ENCODE data around the gene PPP3R1. TPM values are rescaled to one million over a fixed set of nuclear protein-coding genes. Genes with fewer than 3 reads are reported as not detected.

PPP3R1 gene
- total RNA-seq, 1 donor from 2014 or later = 72.3 TPM

- no peak overlapping the region for H3K4me3 Mint-ChIP-seq (ENCODE audit: unreplicated experiment)
- no peak for DNase-seq (ENCODE audit: low spot score)
Measured at GRCh38 chr2:68246396-68246795, 5.9 kb downstream of the PPP3R1 start.

GRCh38 chr2:68245672-68246071, 6.7 kb downstream of the PPP3R1 start:
- TF ChIP-seq CTCF (IDR thresholded peaks at IDR 0.05) = no peak
- Mint-ChIP-seq H3K4me3 (ENCODE audit: unreplicated experiment) (no peak overlapping the region), H3K36me3 (ENCODE audit: low read depth) (no peaks in the 10 kb centered on the region), H3K27ac (ENCODE audit: unreplicated experiment) (no peak overlapping the region), H3K9me3 (ENCODE audit: low read depth) (no peaks in the 10 kb centered on the region), H3K4me1 (ENCODE audit: low read depth) (peaks cover 21% of the 10 kb centered on the region), H3K27me3 (ENCODE audit: low read depth) (no peaks in the 10 kb centered on the region)
- DNase-seq (ENCODE audit: low spot score) = no peak

More at GRCh38 chr2:68246396-68246795, 5.9 kb downstream of the PPP3R1 start:
- H3K27ac Mint-ChIP-seq (ENCODE audit: unreplicated experiment) = no peak overlapping the region
- H3K9me3 Mint-ChIP-seq (ENCODE audit: low read depth) = no peaks in the 10 kb centered on the region
- TF ChIP-seq CTCF (IDR thresholded peaks at IDR 0.05) = no peak
- peaks cover 23% of the 10 kb centered on the region for H3K4me1 Mint-ChIP-seq (ENCODE audit: low read depth)
- no peaks in the 10 kb centered on the region for H3K27me3 Mint-ChIP-seq (ENCODE audit: low read depth)
- H3K36me3 Mint-ChIP-seq (ENCODE audit: low read depth) = no peaks in the 10 kb centered on the region

GRCh38 chr2:68245066-68245465, 7.3 kb downstream of the PPP3R1 start:
- Mint-ChIP-seq H3K4me1 (ENCODE audit: low read depth) (peaks cover 21% of the 10 kb centered on the region), H3K27ac (ENCODE audit: unreplicated experiment) (no peak overlapping the region), H3K9me3 (ENCODE audit: low read depth) (no peaks in the 10 kb centered on the region), H3K27me3 (ENCODE audit: low read depth) (no peaks in the 10 kb centered on the region), H3K36me3 (ENCODE audit: low read depth) (no peaks in the 10 kb centered on the region), H3K4me3 (ENCODE audit: unreplicated experiment) (no peak overlapping the region)
- TF ChIP-seq CTCF (IDR thresholded peaks at IDR 0.05) = no peak
- no peak for DNase-seq (ENCODE audit: low spot score)

- peak; percentile 74 for TF ChIP-seq CTCF (IDR thresholded peaks at IDR 0.05)
- H3K27ac Mint-ChIP-seq (ENCODE audit: unreplicated experiment) = no peak overlapping the region
- no peaks in the 10 kb centered on the region for H3K9me3 Mint-ChIP-seq (ENCODE audit: low read depth)
- H3K4me1 Mint-ChIP-seq (ENCODE audit: low read depth) = peaks cover 19% of the 10 kb centered on the region
- H3K27me3 Mint-ChIP-seq (ENCODE audit: low read depth) = no peaks in the 10 kb centered on the region
- DNase-seq (ENCODE audit: low spot score) = no peak
- H3K36me3 Mint-ChIP-seq (ENCODE audit: low read depth) = no peaks in the 10 kb centered on the region
- no peak overlapping the region for H3K4me3 Mint-ChIP-seq (ENCODE audit: unreplicated experiment)
Measured at GRCh38 chr2:68244456-68244855, 7.9 kb downstream of the PPP3R1 start.

GRCh38 chr2:68241732-68242131, 10.6 kb downstream of the PPP3R1 start:
- no peak for TF ChIP-seq CTCF (IDR thresholded peaks at IDR 0.05)
- Mint-ChIP-seq H3K9me3 (ENCODE audit: low read depth) (no peaks in the 10 kb centered on the region), H3K36me3 (ENCODE audit: low read depth) (no peaks in the 10 kb centered on the region), H3K27ac (ENCODE audit: unreplicated experiment) (no peak overlapping the region), H3K4me3 (ENCODE audit: unreplicated experiment) (no peak overlapping the region), H3K4me1 (ENCODE audit: low read depth) (peaks cover 46% of the 10 kb centered on the region), H3K27me3 (ENCODE audit: low read depth) (no peaks in the 10 kb centered on the region)
- no peak for DNase-seq (ENCODE audit: low spot score)

Measured in chondrocyte (in vitro differentiated cells).